RPMI7951 (cell line): Measurements from ENCODE around the gene GUCY1A2. TPM values are rescaled to one million over a fixed set of nuclear protein-coding genes. Genes with fewer than 3 reads are reported as not detected.
A peak's percentile ranks its signal among the peaks of the same experiment; 100 is the strongest.
"Not testable (repeated sequence)": the region's sequence is repeated elsewhere in the genome, so short reads cannot be mapped to it uniquely, and the experiment has no call there.

ENCODE experiments used
- DNase-seq: peaks from one replicate; pipeline ENCODE4 v3.0.0-alpha.2; 2012; ENCODE audit warnings: low read depth
- total RNA-seq: library from RNA; depleted of rRNA; stranded (reverse); fragments of >200 nt; shearing (Covaris generic); gene quantifications from 2 replicates; pipeline ENCODE4 v1.2.3, GENCODE V29; 2014; rRNA removed

Gene GUCY1A2
- total RNA-seq: 0.10 and 0.24 TPM in 2 replicates

- no peak for DNase-seq
Measured at GRCh38 chr11:107018219-107018901, at the start of gene GUCY1A2. TSS of gene GUCY1A2 (minus strand) at chr11:107018476. CDS start at chr11:107018055, 421 bp downstream.

- no peak for DNase-seq
Measured at GRCh38 chr11:107054391-107054790, 36.1 kb upstream of the GUCY1A2 start.

GRCh38 chr11:107051332-107051731, 33.1 kb upstream of the GUCY1A2 start:
- not testable (repeated sequence) for DNase-seq

GRCh38 chr11:107050899-107051298, 32.6 kb upstream of the GUCY1A2 start:
- DNase-seq: not testable (repeated sequence)

DNA sequence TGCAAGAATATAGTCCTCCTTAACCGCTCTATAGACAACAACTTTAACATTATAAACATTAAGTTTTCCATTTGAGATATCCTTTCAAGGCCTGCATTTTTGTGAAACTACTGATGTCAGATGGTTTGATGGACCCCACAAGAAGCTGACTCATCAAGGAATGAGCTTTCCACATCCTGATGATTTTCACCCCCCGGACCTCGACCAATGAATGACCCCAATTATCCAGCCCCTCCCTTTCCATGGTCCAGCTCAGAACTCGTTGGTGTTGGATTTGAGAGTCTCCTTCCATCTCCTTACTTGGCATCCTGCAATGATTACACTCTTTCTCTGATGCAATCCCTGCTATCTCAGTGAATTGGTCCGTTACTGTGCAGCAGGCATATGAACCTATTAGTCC, 31.8 kb upstream of the GUCY1A2 start:
- peak; percentile 63 for DNase-seq

- peak; percentile 59 for DNase-seq
Measured at GRCh38 chr11:107044503-107044902, 26.2 kb upstream of the GUCY1A2 start.

GRCh38 chr11:107043242-107044006, 25.1 kb upstream of the GUCY1A2 start:
- DNase-seq: peak; percentile 98

GRCh38 chr11:107042748-107043147, 24.5 kb upstream of the GUCY1A2 start:
- peak; percentile 95 for DNase-seq

DNA sequence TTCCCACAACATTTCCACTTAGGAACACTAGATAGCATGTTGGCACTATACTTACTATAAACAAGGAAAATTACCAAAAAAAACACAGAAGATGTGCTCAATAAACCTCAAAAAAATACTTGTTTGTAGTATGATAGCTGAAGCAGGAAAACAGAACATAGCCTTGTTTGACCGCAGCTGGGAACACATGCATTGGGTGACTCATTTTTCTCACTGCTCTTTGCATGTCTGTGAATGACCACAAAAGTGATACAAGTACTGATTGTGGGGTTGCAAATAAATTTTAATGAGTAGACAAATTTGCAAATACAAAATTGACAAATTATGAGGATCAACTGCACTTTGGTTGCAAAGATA, 22.8 kb upstream of the GUCY1A2 start:
- DNase-seq: peak; percentile 93

DNA sequence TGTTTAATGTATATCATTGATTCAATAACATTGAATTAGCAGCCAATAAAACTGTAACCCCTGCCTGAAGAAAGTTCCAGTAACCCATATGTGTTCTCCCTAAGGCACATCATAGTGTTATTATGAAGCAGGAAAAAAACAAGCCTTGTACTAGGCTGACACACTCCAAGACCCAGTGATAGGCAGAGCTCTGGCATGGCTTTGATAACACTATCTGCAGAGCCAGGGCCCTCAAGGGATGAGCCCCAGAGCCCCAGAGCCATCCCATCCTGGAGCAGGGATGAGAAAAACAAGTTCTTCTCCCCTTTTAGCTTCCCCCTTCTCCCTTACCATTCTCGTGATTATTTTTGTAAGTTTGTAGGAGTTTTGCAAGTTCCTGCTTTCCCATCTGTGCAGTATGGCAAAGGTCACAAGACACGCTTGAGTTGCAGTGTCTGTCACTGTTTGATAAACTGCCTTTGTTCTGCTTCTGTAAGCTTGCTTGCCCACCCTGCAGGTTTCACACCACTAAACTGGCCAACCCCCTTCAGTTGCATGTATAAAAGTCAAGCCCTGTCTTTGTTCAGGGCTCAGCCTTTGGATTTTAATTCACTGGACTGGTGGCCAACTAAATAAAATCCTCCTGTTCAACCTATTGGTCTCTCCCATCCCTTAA, 22.3 kb upstream of the GUCY1A2 start:
- DNase-seq: peak; percentile 87

DNA sequence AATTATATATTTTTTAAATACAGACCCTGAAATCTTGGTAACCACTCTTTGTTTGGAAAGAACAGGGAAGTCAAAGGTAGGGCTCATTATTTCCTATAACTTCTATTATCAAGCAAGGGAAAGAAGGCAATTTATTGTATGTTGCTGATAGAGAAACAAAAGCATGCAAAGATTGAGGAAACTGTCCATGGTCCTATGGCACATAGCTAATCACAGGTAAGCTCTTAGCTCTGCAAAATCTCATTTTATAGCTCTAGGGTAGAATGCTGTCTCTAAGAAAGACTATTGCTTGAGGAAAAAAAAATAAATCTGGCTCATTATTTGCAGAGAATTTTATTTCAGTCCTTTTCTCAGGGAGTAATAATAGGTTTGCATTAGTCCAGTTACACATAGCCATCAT, 7.4 kb upstream of the GUCY1A2 start:
- no peak for DNase-seq

DNA sequence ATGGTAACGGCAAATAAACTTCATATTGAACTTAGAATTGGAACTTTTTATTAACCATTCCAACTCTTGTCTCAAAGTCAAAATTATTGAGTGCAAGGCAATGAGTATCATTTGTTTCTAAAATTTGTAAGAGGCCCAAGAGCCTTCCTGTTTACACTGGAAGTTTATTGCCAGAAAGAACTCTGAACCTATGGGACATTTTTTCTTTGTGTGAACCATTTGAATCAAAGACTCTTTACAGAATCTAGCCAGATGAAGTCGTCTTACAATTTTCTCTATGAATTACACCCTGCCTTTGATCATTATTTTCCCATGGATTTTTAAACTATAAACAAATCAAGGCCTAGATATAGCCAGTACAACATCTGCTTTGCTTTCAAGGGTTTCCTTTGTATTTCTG, 2.3 kb upstream of the GUCY1A2 start:
- DNase-seq: no peak

DNA sequence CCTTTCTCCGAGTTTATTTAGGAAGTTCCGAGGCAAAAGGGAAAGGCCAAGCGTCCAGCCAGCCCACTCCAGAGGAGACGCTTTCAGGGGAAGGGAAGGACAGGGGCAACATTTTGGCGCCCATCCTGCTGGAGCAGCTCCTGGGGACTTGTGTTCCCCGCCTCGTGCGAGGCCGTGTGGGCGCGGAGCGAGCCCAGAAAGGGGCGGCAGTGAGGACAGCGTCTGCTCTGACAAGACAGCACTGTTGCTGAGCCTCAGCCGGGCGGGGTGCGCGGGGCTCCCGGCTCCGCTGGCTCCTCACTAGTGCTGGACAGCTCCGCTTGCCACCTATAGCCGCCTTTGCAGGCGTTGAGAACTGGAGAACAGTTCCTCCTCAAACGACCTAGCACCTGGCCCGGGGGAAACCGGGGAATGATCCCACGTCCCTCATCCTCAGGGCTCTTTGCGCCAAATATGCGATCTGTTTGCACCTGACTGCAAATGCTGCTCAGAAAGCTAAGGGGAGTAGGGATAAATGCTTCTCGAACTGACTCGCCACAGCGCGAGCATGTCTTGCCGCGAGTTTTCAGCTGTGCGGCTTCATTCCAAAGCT, 722 bp upstream of the GUCY1A2 start:
- DNase-seq: peak; percentile 72

DNA sequence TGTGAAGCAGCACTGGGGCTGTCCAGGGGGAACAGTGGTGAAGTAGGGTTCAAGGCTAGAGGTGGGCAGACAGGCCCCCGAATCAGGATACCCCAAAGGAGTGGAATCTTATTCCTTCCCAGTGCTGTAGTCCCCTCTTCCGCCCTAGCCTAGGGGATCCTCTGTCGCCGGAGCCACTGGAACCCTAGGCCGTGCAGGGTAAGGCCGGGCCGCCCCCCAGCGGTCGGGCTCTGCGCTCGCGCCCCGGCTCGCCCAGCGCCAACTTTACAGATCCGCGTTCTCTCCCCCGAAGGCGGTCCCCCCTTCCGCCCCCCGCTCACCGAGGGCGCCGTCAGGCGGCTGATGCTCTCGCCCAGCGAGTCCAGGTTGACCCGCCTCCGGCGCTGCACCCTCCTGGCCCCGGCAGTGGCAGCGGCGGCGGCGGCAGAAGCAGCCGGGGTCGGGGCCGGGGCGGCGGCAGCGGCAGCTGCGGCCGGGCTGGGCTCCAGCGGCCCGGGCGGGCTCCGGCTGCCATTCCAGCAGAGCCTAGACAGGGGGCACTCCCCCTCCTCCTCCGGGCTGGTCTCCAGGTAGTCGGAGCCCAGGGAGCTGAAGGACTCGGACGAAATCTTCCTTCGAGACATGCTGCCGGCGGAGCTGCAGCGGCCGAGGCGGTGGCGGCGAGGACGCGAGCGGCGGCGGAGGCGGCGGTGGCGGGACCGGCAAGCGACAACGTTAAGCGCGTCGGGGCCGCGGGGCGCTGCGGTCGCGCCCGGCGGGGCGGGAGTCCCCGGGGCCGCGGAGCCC, 650 bp downstream of the GUCY1A2 start:
- DNase-seq: peak; percentile 32

GRCh38 chr11:107017104-107017432, 1.2 kb downstream of the GUCY1A2 start:
- no peak for DNase-seq

DNA sequence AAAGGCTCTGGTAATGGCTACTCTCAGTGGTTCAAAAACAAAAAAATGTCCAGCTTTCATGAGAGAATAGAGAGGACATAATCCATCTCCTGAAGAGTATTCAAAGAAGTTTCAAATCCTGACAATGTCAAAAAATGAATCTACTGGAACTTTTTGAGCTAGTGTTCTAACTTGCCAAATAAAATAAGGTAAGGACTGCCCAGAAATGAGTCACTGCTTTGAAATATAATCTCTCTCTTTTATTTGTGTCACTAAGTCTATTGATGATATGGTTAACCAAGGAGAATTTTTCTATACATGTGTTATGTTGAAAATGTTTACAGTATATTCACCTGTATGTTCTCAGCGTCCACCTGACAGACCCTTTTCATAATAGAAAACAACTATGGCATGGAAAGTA, 3.4 kb downstream of the GUCY1A2 start:
- DNase-seq: no peak

DNA sequence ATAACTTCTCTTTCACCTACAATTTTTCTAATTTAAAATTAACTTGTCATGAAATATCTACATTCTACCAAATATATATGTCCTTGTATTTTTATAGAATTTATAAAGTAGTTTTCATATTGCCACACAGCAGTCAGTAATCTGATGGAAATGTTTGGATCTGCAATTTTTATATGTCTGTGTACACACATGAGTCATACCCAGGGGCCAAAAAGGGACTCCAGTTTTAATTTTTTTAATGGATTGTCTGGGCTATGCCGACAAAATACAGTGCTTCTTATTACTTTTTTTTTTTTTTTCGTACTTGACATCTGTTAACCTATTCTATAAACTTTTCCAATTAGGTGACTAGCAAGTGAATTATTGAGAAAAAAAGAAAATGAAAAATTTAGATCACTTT, 6.3 kb downstream of the GUCY1A2 start:
- no peak for DNase-seq

DNA sequence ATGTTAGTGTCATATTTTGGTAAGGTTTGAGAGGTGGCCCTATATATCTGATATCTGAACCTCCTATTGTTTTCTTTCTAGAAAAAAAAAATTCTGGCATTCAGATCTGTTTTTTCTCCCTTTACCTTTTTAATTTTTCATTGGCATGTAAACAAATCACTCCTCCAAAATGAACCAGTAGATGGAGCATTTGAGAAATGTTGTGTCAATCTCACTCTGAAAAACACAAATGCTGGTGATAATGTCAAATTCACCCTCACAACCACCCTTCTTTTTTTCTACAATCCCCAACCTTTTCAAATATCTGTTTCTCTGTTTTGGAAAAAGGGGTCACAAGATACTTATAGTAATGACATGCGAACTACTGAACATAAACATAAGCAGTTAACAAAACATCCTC, 9.1 kb downstream of the GUCY1A2 start:
- no peak for DNase-seq

DNA sequence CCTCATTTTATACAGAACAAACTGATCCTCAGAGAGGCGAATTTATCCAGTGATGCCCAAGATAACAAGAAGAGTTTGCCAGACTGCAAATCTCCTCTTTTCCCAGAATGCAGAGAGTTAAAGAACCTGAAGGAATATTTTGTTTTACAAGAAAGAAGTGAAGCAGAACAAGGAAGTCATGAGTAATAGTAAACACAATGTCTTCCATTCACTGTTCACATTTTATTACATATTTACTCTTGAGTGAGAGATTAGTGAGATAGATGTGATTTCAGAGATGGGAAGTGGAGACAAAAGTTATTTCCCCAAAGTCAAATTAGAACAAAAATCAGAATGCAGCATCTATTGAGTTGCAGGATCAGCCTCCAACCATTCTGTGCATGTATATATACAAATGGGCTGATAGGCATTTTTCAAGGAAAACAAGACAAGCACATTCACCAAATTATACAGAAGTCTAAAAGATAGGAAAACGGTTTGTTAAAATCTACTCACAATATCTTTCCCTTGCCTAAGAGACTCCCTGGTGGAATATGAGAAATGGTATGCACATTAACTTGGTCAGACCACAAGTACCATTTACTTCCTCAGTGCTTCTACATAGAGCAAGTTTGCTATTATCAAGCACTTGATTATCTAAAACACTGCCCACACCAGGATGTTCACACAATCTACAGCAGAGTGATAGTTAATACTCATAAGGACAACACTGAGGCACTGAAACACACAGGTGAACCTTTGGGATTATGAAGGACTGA, 12.0 kb downstream of the GUCY1A2 start:
- DNase-seq: no peak

DNA sequence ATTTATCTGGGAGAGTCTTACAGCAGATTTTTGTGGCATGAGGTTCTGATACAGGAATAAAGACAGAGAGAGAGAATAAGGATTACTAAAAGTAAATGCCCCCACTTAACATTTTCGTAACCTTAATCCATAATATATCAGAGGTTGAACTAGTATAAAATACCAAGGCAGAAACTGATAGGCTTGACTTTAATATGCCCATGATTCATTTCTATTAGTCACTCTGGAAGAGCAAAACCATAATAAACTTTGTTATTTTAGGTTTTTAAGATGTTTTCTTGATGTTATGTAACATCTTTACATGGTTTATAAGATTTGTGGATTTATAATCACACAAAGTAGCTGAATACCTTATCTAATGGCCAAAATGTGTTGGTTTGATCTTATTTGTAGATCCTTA, 19.1 kb downstream of the GUCY1A2 start:
- no peak for DNase-seq

- DNase-seq: no peak
Measured at GRCh38 chr11:106998916-106999188, 19.4 kb downstream of the GUCY1A2 start.
